ENCODE measurements around the gene CCNH.

GRCh38 chr5:87432460-87432859, 19.7 kb upstream of the CCNH start:
- no peak for TF ChIP-seq REST (IDR thresholded peaks at IDR 0.05; ENCODE audit: insufficient read depth in 1 of 2, low read depth in 2 of 2, low read length in 2 of 2)
- TF ChIP-seq POLR2AphosphoS5 (IDR thresholded peaks at IDR 0.05; ENCODE audit: low read depth, low read length) = no peak
- no peak for TF ChIP-seq SIN3A (IDR thresholded peaks at IDR 0.05; ENCODE audit: borderline replicate concordance, insufficient read depth, low read length)

All from PFSK-1 (cell line).